D341Med (cell line): ENCODE data around the gene TOP3A.

Experiments used
- DNase-seq: peaks from one replicate; pipeline ENCODE4 v3.0.0; 2012; ENCODE audit warnings: low spot score

The TOP3A gene

GRCh38 chr17:18280249-18280648, 34.5 kb downstream of the TOP3A start:
- no peak for DNase-seq

- no peak for DNase-seq
These were observed 35.9 kb downstream of the TOP3A start for GRCh38 chr17:18278867-18279266.

GRCh38 chr17:18277076-18277475, 37.7 kb downstream of the TOP3A start:
- no peak for DNase-seq

- no peak for DNase-seq
These were observed 44.5 kb downstream of the TOP3A start for GRCh38 chr17:18270046-18270931.

GRCh38 chr17:18267927-18268711, 46.7 kb downstream of the TOP3A start:
- DNase-seq = no peak

GRCh38 chr17:18267366-18267765, 47.4 kb downstream of the TOP3A start:
- DNase-seq = no peak

- DNase-seq = no peak
These were observed 50.7 kb downstream of the TOP3A start for GRCh38 chr17:18263885-18264682.

- no peak for DNase-seq
These were observed 52.2 kb downstream of the TOP3A start for GRCh38 chr17:18262641-18263040.

GRCh38 chr17:18262111-18262510, 52.7 kb downstream of the TOP3A start:
- DNase-seq = no peak

- no peak for DNase-seq
These were observed 53.1 kb downstream of the TOP3A start for GRCh38 chr17:18261659-18262058.

- no peak for DNase-seq
These were observed 53.7 kb downstream of the TOP3A start for GRCh38 chr17:18261146-18261515.

GRCh38 chr17:18260332-18261145, 54.3 kb downstream of the TOP3A start, which contains the start of gene MIEF2:
Gene MIEF2 (plus strand): TSS chr17:18260662. CDS start chr17:18262721, 2,059 bp downstream.
- DNase-seq = peak; percentile 93

GRCh38 chr17:18259621-18260331, 55.0 kb downstream of the TOP3A start:
- DNase-seq = no peak

- DNase-seq = peak; percentile 82
These were observed 56.3 kb downstream of the TOP3A start, which contains the start of gene FLII for GRCh38 chr17:18258356-18259038. Gene FLII (minus strand): TSS chr17:18258738. CDS start chr17:18258690, 48 bp downstream.

- peak; percentile 44 for DNase-seq
These were observed 56.8 kb downstream of the TOP3A start for GRCh38 chr17:18257982-18258355.

- no peak for DNase-seq
These were observed 57.4 kb downstream of the TOP3A start for GRCh38 chr17:18257268-18257981.

- DNase-seq = no peak
These were observed 58.0 kb downstream of the TOP3A start for GRCh38 chr17:18256776-18257175.

GRCh38 chr17:18256351-18256750, 58.4 kb downstream of the TOP3A start:
- DNase-seq = no peak

GRCh38 chr17:18254888-18255649, 59.7 kb downstream of the TOP3A start:
- no peak for DNase-seq
